Left cardiac atrium (tissue), 4 donors: Measurements from ENCODE around the gene RNMT. TPM values are rescaled to one million over a fixed set of nuclear protein-coding genes. Genes with fewer than 3 reads are reported as not detected.
"Not testable (repeated sequence)": the region's sequence is repeated elsewhere in the genome, so short reads cannot be mapped to it uniquely, and the experiment has no call there.

Experiments
- ATAC-seq, 2 donors: fragments of 200-7000 bp; cut with Tn5 transposase; one replicate each; pipeline ENCODE4 v1.9.1; 2020; ENCODE audit warnings: mild to moderate bottlenecking in 2 of 2, moderate library complexity in 2 of 2
- DNase-seq: peaks from one replicate; pipeline ENCODE4 v3.0.0-alpha.2; 2020
- intact Hi-C, 2 donors: fragments of 100-400 bp; cut with DNase I; formaldehyde crosslinking; loops; one replicate each; pipeline versions ENCODE4 v1.14.1 to v1.15.1; 2022 to 2023
- total RNA-seq, 2 donors: library from RNA; stranded (reverse); fragmentation: NEBNext Ultra II Directional; extraction: Animal tissue kit (Norgen Biotek cat#: 25700); gene quantifications; one replicate each; pipeline ENCODE4 v1.2.1, GENCODE V29; 2021
- donor health status: DM: no; HTN: yes; CAD: no.
- donor health status: DM: no; HTN: yes; CAD: no; lungs with severe emphysema.
- donor health status: DM: yes; HTN: yes; CAD: no.
- donor health status: Dilated cardiomyopathy.

Gene RNMT
- total RNA-seq, 2 donors from 2014 or later = 21.9 to 39.1 TPM

- intact Hi-C loops = loop anchor here (5.0 to 10.0 kb wide), 3 partner anchors 111 to 171 kb away; no protein-coding TSS in a partner anchor
- DNase-seq (no peak), ATAC-seq (no peak)
Measured at GRCh38 chr18:13725566-13726231, 774 bp upstream of the RNMT start.

GRCh38 chr18:13726972-13727331 is 479 bp downstream of the RNMT start:
- ATAC-seq (peak; percentile 58 to 63), DNase-seq (peak; percentile 68)
- intact Hi-C loops = loop anchor here (5.0 to 10.0 kb wide), 3 partner anchors 112 to 172 kb away; no protein-coding TSS in a partner anchor

GRCh38 chr18:13730481-13730880 is 4.0 kb downstream of the RNMT start:
- DNase-seq (no peak), ATAC-seq (no peak)
- intact Hi-C loops = loop anchor here in 1 of 2 donors (10.0 kb wide), 1 partner anchor 64 kb away; no protein-coding TSS in a partner anchor

GRCh38 chr18:13735681-13736080 is 9.2 kb downstream of the RNMT start:
- intact Hi-C loops = loop anchor here in 1 of 2 donors (10.0 kb wide), 1 partner anchor 59 kb away; no protein-coding TSS in a partner anchor
- ATAC-seq = no peak
- no peak for DNase-seq

GRCh38 chr18:13745696-13746095 is 19.2 kb downstream of the RNMT start:
- no peak for DNase-seq
- intact Hi-C loops = no loop called here
- no peak for ATAC-seq

GRCh38 chr18:13746633-13747032 is 20.2 kb downstream of the RNMT start:
- ATAC-seq (no peak), DNase-seq (no peak)
- intact Hi-C loops = no loop called here

- intact Hi-C loops, ATAC-seq: not testable (repeated sequence)
Measured at GRCh38 chr18:13751599-13751998, 25.1 kb downstream of the RNMT start.

DNA sequence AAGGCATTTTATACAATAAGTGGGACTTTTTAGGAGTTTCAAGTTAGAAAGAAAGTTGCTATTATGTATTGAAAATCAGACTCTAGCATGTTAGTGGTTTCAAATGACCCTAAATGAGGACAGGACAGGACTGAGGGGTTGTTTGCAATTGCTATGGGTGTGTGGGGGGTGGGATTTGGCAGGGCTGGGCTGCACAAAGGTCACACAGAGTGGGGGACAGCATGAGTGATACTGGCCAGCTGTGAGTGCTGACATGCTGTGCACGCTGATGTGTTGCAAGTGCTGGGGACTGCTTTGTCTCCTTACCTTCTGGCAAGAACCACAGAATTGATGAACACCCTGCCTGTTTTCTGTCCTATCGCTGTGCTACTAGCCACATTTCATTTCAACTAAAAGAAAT is 29.8 kb downstream of the RNMT start:
- intact Hi-C loops = no loop called here
- DNase-seq = no peak
- no peak for ATAC-seq

More at GRCh38 chr18:13751599-13751998, 25.1 kb downstream of the RNMT start:
- DNase-seq = not testable (repeated sequence)

- no peak for ATAC-seq
- DNase-seq = no peak
- intact Hi-C loops = no loop called here
Measured at GRCh38 chr18:13756671-13757070, 30.2 kb downstream of the RNMT start.

- ATAC-seq (no peak), DNase-seq (no peak)
- intact Hi-C loops = no loop called here
Measured at GRCh38 chr18:13758622-13759021, 32.1 kb downstream of the RNMT start.

DNA sequence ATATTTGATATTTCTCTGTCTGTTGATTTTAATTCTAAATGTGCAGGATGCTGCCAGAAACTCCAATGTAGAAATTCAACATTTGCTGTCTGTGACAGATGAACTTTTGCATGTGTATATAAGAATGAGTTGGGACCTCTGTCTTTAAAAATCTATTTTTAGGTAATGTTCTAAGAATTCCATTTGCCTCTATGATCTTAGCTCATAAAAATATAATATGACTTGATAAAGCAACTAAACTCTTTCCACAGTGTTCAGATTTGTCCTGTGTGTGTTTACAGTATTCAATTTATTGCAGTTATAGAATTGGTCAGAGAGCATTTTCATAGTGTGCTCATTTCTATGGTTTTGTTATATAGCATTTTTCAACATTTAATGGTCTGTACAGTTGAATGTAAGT is 33.6 kb downstream of the RNMT start:
- no peak for ATAC-seq

GRCh38 chr18:13762690-13763439 is 36.4 kb downstream of the RNMT start:
- intact Hi-C loops = no loop called here
- DNase-seq (no peak), ATAC-seq (peak in 1 of 2 donors; percentile 73)

More for the DNA sequence above, 33.6 kb downstream of the RNMT start:
- no peak for DNase-seq
- intact Hi-C loops = no loop called here

DNA sequence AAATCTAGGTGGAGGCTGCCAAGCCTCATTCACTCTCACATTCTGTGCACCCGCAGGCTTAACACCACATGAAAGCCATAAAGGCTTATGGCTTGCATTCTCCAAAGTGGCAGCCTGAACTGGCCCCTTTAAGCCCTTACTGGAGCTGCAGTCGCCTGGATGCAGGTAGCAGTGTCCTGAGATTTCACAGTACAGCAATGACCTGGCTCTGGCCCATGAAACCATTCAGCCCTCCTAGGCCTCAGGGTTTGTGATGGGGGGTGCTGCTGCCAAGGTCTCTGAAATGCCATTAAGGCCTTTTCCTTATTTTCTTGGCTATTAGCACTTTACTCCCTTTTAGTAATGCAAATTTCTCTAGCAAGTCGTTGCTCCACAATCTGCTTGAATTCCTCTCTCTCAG is 48.6 kb downstream of the RNMT start:
- ATAC-seq (no peak), DNase-seq (no peak)
- intact Hi-C loops = no loop called here

DNA sequence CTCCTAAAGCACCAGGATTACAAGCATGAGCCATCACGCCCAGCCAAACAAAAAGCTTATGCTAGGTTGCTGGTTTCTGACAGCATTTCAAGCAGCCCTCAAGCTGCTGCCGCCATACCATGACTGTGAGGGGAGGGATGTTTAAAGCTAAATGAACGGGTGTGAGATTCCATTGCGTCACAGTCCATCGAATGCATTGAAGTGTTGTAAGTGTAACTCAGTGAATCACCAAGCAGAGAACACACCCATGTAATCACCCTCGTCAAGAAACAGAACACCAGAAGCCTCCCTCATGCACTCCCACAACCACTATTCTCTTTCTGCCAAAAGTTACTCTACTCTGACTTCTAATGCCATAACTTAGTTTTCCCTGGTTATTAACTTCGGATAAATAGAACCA is 64.7 kb downstream of the RNMT start:
- intact Hi-C loops = loop anchor here in 1 of 2 donors (10.0 kb wide), 1 partner anchor 56 kb away; no protein-coding TSS in a partner anchor
- peak in 1 of 2 donors; percentile 95 for ATAC-seq

GRCh38 chr18:13793819-13794218 is 67.3 kb downstream of the RNMT start:
- ATAC-seq (no peak), DNase-seq (no peak)
- intact Hi-C loops = loop anchor here in 1 of 2 donors (10.0 kb wide), 1 partner anchor 59 kb away; no protein-coding TSS in a partner anchor

More for the DNA sequence above, 64.7 kb downstream of the RNMT start:
- DNase-seq = no peak

DNA sequence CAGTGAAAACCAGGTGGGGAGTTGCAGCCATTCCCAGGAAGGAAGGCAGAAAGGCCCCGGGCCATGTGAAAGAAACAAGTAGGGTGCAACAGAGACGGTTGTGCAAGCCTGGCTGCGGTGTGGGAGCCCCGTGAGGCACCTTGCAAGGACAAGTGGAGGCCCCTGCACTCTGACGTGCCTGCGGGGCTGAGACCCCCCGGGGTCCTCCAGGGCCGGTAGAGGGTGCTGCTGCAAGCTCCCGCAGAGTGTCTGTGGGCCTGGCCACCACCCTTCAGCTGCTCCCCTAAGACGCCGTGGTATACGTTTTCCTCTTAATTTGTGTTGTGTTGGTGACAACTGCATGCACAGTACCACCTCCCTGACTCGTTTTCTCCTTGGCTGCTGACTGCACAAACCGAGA is 70.0 kb downstream of the RNMT start:
- DNase-seq (no peak), ATAC-seq (no peak)
- intact Hi-C loops = loop anchor here in 1 of 2 donors (10.0 kb wide), 1 partner anchor 62 kb away; no protein-coding TSS in a partner anchor

DNA sequence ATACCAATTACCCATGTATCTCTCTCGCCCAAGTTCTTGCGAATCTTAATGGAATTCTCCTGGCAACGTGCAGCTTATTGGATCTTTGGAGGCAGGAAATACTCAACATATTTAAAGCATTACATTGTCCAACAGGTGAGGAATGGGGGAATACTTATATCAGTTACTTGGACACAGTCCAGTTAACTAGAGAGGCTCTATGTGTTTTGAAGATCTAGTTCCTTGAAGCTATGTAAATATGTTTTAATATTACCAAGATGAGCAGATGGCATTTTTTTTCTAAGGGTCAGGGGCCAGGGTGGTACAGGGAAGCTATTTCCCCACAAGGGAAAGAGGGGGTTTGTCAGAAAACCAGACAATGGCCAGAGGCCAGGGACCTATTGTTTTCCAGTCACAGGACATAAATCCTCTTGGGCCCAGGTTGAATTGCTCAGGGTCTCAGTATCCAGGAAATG is 70.7 kb downstream of the RNMT start:
- no peak for ATAC-seq
- no peak for DNase-seq
- intact Hi-C loops = loop anchor here in 1 of 2 donors (10.0 kb wide), 1 partner anchor 62 kb away; no protein-coding TSS in a partner anchor

GRCh38 chr18:13799396-13799795 is 72.9 kb downstream of the RNMT start:
- no peak for ATAC-seq
- intact Hi-C loops = loop anchor here in 1 of 2 donors (10.0 kb wide), 1 partner anchor 65 kb away; no protein-coding TSS in a partner anchor
- DNase-seq = no peak

DNA sequence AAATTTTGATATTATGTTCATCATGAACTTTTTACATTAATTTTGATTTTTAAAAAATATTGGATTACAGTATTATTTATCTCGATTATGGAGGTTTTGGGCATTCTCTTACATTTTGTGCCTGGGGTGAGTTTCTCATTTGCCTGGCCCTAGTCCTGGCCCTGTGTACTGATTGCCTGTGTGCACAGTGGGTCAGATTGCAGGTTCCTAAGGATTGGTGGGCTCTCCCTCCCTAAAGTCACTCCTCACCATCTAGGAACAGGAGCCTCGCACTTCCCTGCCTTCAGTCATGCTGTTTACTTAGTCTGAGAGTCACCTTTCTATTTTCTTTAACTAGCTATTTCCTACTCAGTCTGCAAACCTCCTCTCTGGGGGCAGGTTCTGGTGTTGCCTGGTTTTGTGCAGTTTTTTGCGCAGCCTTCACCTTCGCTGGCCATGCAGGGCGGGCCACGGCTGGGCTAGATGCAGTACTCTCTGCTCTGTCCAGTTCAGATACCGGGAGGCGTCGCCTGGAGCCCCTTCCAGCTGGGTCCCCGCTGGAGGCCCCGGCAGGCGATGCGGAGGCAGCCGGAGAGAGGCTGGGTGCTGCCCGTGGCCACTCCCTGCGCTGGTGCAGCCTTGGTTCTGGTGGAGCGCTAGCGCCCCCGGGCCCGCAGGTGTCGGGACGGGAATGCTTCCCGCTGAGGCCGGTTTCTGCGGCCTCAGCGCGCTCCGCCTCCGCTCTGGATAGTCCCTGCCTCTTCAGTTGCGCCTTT is 74.2 kb downstream of the RNMT start:
- peak; percentile 82 for DNase-seq
- ATAC-seq = peak; percentile 94 to 99
- intact Hi-C loops = loop anchor here in 1 of 2 donors (10.0 kb wide), 1 partner anchor 246 kb away; no protein-coding TSS in a partner anchor
